GM19397 (cell line): ENCODE data around the gene FAM3B.

Experiments
- ATAC-seq: cut with Tn5 transposase; IDR thresholded peaks from one replicate; pipeline ENCODE4 v1.9.1; 2021; ENCODE audit warnings: mild to moderate bottlenecking, moderate library complexity; ENCODE audit not compliant: unreplicated experiment

Gene FAM3B

GRCh38 chr21:41318218-41318617 lies 1.6 kb downstream of the FAM3B start:
- no peak for ATAC-seq

GRCh38 chr21:41319273-41319672 lies 2.7 kb downstream of the FAM3B start:
- no peak for ATAC-seq

- no peak for ATAC-seq
Observed at GRCh38 chr21:41321211-41321907, 4.8 kb downstream of the FAM3B start.

GRCh38 chr21:41321908-41322495 lies 5.4 kb downstream of the FAM3B start:
- no peak for ATAC-seq

GRCh38 chr21:41322496-41323382 lies 6.1 kb downstream of the FAM3B start:
- no peak for ATAC-seq

GRCh38 chr21:41325138-41325912 lies 8.7 kb downstream of the FAM3B start:
- no peak for ATAC-seq

- ATAC-seq, result no peak
Observed at GRCh38 chr21:41326414-41327080, 9.9 kb downstream of the FAM3B start.

- ATAC-seq, result no peak
Observed at GRCh38 chr21:41327753-41328152, 11.2 kb downstream of the FAM3B start.

GRCh38 chr21:41328660-41329607 lies 12.3 kb downstream of the FAM3B start:
- no peak for ATAC-seq

- no peak for ATAC-seq
Observed at GRCh38 chr21:41333752-41334151, 17.2 kb downstream of the FAM3B start.

GRCh38 chr21:41337515-41337914 lies 20.9 kb downstream of the FAM3B start:
- no peak for ATAC-seq

- no peak for ATAC-seq
Observed at GRCh38 chr21:41338455-41338854, 21.9 kb downstream of the FAM3B start.

- ATAC-seq, result no peak
Observed at GRCh38 chr21:41342035-41342434, 25.4 kb downstream of the FAM3B start.

- no peak for ATAC-seq
Observed at GRCh38 chr21:41344146-41344545, 27.5 kb downstream of the FAM3B start.

GRCh38 chr21:41345356-41345755 lies 28.8 kb downstream of the FAM3B start:
- no peak for ATAC-seq

GRCh38 chr21:41345934-41346685 lies 29.5 kb downstream of the FAM3B start:
- ATAC-seq, result no peak

GRCh38 chr21:41346758-41347157 lies 30.2 kb downstream of the FAM3B start:
- ATAC-seq, result no peak

GRCh38 chr21:41348434-41348833 lies 31.8 kb downstream of the FAM3B start:
- no peak for ATAC-seq

GRCh38 chr21:41349126-41349525 lies 32.5 kb downstream of the FAM3B start:
- ATAC-seq, result no peak
